GM21390 (cell line): ENCODE data around the gene CBFA2T2.
"Not testable (repeated sequence)": the region's sequence is repeated elsewhere in the genome, so short reads cannot be mapped to it uniquely, and the experiment has no call there.

ENCODE experiments used
- ATAC-seq: cut with Tn5 transposase; IDR thresholded peaks from one replicate; pipeline ENCODE4 v1.9.1; 2021; ENCODE audit not compliant: unreplicated experiment

Gene CBFA2T2

GRCh38 chr20:33470457-33470856 lies 19.4 kb upstream of the CBFA2T2 start:
- no peak for ATAC-seq

GRCh38 chr20:33470866-33471265 lies 19.0 kb upstream of the CBFA2T2 start:
- no peak for ATAC-seq

- no peak for ATAC-seq
These were observed 16.9 kb upstream of the CBFA2T2 start for GRCh38 chr20:33472868-33473435.

DNA sequence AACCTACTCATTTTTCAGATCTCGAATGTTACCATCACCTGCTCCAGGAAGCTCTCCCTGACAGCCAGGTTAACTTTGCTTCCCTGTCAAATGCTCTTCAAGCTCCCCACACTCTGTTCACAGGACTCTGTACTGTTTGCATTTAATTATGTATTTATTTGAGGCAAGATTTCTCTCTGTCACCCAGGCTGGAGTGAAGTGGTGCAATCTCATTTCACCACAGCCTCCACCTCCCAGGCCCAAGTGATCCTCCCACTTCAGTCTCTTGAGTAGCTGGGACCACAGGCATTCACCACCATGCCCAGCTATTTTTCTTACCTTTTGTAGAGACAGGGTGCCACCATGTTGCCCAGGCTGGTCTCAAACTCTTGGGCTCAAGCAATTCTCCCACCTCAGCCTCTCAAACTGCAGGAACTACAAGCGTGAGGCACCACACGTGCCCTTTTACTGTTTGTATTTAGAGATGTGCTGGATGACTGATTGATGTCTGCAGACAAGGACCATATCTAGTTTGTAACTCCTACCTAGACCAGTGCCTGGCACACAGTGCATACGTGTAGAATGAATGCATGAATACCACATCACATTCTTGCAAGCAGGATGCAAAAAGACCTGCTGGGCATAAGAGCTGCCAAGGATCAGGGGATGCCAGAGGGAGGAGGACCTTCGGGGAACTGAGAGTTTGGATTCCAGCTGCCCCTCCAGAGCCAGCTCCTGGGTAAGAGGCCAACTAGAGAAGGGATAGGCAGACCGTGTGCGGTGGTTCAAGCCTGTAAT lies 15.6 kb upstream of the CBFA2T2 start:
- ATAC-seq: no peak

DNA sequence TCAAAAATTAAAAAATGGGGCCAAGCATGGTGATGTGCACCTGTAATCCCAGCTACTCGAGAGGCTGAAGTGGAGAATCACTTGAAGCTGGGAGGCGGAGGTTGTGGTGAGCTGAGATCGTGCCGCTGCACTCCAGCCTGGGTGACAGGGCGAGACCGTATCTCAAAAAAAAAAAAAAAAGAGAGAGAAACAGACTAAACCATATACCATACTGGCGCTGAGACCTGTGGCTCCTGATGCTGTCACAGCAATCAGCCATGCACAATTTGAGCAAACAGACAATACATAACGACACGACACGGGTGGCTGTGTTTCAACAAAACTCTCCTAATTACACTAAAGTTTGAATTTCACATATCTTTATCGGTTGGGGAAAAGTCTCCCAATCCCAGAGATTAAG lies 14.9 kb upstream of the CBFA2T2 start:
- no peak for ATAC-seq

GRCh38 chr20:33475381-33476152 lies 14.3 kb upstream of the CBFA2T2 start:
- ATAC-seq: no peak

DNA sequence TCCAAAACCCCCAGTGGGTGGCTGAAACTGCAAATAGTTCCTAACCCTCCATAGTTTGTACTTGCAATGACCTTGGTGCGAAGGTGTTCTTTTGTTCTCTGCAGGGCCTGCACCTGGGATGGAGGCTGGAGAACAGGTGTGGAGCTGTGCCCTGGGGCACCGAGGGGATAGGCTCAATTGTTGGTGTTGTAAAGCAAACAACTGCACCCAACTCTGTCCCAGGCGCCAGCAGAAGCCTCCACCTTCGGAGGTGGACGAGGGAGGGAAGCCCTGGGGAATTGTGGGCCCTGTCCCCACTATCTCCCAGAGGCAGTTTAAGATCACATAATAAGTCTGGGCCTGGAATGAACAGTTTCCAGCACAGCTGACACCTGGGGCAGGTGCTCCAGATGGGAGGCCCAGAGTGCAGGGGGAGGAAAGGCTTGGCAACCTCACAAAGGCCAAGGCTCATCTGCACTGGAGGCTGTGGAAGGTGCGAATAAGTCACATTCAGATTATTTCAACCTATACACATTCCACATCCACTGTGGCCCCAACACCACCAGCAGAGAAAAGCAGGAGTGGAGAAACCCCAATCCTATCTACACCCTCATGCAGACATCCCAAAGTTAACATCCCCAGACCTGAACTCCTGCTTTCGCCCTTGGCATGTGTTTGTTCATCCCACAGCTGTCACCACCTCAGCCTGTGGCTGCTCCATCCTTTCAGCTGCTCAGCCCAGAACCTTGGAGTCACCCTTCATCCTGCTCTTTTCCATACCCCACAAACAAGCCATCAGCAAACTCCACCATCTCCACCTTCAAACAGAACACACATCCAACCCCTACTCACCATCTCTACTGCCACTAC lies 12.3 kb upstream of the CBFA2T2 start:
- ATAC-seq: no peak

GRCh38 chr20:33480048-33480447 lies 9.8 kb upstream of the CBFA2T2 start:
- no peak for ATAC-seq

- ATAC-seq: no peak
These were observed 8.4 kb upstream of the CBFA2T2 start for GRCh38 chr20:33481431-33481941.

DNA sequence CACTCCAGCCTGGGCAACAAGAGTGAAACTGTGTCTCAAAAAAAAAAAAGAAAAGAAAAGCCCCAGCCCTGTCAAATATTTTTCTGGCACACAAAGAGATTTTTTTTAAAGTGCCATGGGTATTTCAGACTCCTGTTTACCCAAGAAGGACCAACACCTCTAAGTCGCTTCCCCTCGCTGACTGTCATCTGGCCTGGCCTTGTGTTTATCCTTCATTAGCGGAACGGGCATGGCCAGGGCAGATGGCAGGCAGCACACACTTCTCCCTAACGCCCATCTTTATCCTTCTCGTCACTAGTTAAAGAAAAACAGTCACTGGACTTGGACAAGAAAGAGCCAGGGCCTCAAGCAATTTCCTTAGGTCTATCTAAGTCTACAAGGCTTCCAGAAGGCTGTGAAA lies 7.3 kb upstream of the CBFA2T2 start:
- ATAC-seq: no peak

DNA sequence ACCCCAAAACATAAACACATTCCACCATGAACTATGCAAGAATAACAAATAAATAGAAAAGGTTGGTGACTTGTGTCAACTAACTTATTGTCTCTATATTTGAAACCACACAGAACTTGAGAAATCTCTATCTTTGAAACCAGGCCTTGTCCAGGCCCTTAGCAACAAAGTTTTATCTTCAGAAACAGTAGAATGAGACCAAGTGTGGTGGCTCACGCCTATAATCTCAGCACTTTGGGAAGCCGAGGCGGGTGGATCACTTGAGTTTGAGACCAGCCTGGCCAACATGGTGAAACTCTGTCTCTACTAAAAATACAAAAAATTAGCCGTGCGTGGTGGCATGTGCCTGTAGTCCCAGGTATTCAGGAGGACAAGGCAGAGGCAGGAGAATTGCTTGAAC lies 6.7 kb upstream of the CBFA2T2 start:
- not testable (repeated sequence) for ATAC-seq

DNA sequence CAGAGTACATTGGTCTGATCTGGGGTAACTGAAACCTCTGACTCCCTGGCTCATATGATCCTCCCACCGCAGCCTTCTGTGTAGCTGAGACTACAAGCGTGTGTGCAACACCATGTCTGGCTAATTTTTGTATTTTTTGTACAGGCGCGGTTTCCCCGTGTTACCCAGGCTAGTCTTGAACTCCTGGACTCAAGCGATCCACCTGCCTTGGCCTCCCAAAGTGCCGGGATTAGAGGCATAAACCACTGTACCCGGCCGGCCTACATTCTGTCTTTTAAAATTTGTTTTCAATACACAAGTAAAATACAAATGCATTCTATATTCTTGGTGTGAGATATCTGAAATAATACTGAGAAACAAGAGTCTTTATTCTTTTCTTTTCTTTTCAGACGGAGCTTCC lies 1.7 kb upstream of the CBFA2T2 start:
- no peak for ATAC-seq

- not testable (repeated sequence) for ATAC-seq
These were observed 1.0 kb upstream of the CBFA2T2 start for GRCh38 chr20:33488661-33489494.

- peak; percentile 88 for ATAC-seq
These were observed 337 bp upstream of the CBFA2T2 start for GRCh38 chr20:33489495-33490022.

GRCh38 chr20:33490934-33491656 lies 1.2 kb downstream of the CBFA2T2 start:
- no peak for ATAC-seq

DNA sequence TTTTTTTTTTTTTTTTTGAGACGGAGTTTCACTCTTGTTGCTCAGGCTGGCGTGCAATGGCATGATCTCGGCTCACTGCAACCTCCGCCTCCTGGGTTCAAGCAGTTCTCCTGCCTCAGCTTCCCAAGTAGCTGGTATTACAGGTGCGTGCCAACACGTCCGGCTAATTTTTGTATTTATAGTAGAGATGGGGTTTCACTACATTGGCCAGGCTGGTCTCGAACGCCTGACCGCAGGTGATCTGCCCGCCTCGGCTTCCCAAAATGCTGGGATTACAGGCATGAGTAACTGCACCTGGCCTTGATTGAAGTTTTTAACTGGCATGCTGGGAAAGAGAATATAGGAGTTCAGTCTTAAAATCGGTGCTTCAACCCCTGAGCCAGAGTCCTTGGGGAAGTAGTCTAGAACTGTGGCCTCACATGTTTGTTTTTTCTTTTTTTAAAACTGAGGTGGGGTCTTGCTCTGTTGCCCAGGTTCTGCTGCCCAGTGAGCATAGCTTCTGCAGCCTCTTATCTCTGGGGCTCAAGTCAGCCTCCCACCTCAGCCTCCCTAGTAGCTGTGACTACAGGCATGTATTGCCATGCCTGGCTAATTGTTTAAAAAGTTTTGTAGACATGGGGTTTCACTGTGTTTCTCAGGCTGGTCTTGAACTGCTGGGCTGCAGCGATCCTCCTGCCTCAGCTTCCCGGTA lies 3.3 kb downstream of the CBFA2T2 start:
- ATAC-seq: no peak

GRCh38 chr20:33496776-33497175 lies 6.9 kb downstream of the CBFA2T2 start:
- not testable (repeated sequence) for ATAC-seq

DNA sequence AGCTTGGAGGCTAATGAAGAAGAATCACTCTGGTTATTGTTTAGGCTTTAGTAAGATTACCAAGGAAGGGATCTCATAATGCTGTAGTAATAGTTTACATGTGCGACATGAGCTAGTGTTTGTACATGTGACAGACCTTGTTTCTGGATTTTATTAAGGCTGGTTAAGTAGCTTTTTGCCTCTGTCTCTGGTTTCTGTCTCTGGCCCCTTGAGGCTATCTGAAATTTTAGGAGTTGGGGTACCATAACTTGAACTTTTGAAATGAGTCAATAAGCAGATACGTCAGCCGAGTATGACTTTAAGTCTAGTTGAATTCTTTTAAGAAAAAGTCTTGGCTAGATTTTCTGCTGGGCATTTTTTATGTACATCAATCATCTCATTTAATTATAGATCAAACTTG lies 9.5 kb downstream of the CBFA2T2 start:
- no peak for ATAC-seq

DNA sequence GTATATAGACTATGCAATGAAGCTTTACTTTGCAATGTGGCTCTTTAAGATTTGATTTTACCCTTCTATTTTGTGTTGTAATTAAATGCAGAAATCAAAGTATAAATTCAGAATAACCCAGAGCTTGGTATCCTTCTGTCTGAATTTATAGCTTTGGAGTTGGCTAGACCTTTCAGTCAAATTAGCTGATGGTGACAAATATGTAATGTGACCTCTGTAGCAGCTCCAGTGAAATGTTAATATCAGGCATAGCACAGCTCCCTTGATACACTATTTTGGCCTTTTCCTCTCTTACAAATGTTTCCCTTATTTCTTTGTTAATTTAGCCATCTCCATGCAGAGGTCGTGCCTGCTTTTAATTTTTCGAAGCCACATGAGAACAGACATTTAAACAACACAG lies 11.1 kb downstream of the CBFA2T2 start:
- no peak for ATAC-seq
